ENCODE data around the gene SLCO3A1.

The SLCO3A1 gene

GRCh38 chr15:91872356-91873137 is 19.0 kb downstream of the SLCO3A1 start:
- Histone ChIP-seq H3K36me3 (ENCODE audit: insufficient read depth, low read length) (no peaks in the 10 kb centered on the region), H3K4me2 (ENCODE audit: low read length) (no peak overlapping the region), H3K4me1 (ENCODE audit: control insufficient read depth, insufficient read depth, low read length) (peaks cover 5% of the 10 kb centered on the region), H3K9ac (ENCODE audit: low read depth, low read length) (no peak overlapping the region), H3K4me3 (ENCODE audit: low read length) (no peak overlapping the region), H3K27me3 (ENCODE audit: control insufficient read depth, insufficient read depth, low read length) (no peaks in the 10 kb centered on the region), H3K9me3 (replicated peaks; ENCODE audit: low read length) (no peaks in the 10 kb centered on the region)

GRCh38 chr15:91873138-91873536 is 19.6 kb downstream of the SLCO3A1 start:
- no peaks in the 10 kb centered on the region for H3K36me3 ChIP-seq (ENCODE audit: insufficient read depth, low read length)
- H3K4me3 ChIP-seq (ENCODE audit: low read length) = no peak overlapping the region
- no peak overlapping the region for H3K9ac ChIP-seq (ENCODE audit: low read depth, low read length)
- peaks cover under 1% of the 10 kb centered on the region for H3K4me1 ChIP-seq (ENCODE audit: control insufficient read depth, insufficient read depth, low read length)
- no peaks in the 10 kb centered on the region for H3K9me3 ChIP-seq (replicated peaks; ENCODE audit: low read length)
- no peak overlapping the region for H3K4me2 ChIP-seq (ENCODE audit: low read length)
- no peaks in the 10 kb centered on the region for H3K27me3 ChIP-seq (ENCODE audit: control insufficient read depth, insufficient read depth, low read length)

GRCh38 chr15:91874171-91874570 is 20.7 kb downstream of the SLCO3A1 start:
- H3K4me1 ChIP-seq (ENCODE audit: control insufficient read depth, insufficient read depth, low read length) = no peaks in the 10 kb centered on the region
- H3K9ac ChIP-seq (ENCODE audit: low read depth, low read length) = no peak overlapping the region
- H3K4me2 ChIP-seq (ENCODE audit: low read length) = no peak overlapping the region
- H3K9me3 ChIP-seq (replicated peaks; ENCODE audit: low read length) = no peaks in the 10 kb centered on the region
- no peaks in the 10 kb centered on the region for H3K36me3 ChIP-seq (ENCODE audit: insufficient read depth, low read length)
- H3K27me3 ChIP-seq (ENCODE audit: control insufficient read depth, insufficient read depth, low read length) = no peaks in the 10 kb centered on the region
- H3K4me3 ChIP-seq (ENCODE audit: low read length) = no peak overlapping the region

GRCh38 chr15:91874992-91875660 is 21.6 kb downstream of the SLCO3A1 start:
- H3K4me2 ChIP-seq (ENCODE audit: low read length) = no peak overlapping the region
- H3K36me3 ChIP-seq (ENCODE audit: insufficient read depth, low read length) = no peaks in the 10 kb centered on the region
- no peaks in the 10 kb centered on the region for H3K4me1 ChIP-seq (ENCODE audit: control insufficient read depth, insufficient read depth, low read length)

GRCh38 chr15:91876187-91876586 is 22.7 kb downstream of the SLCO3A1 start:
- Histone ChIP-seq H3K9ac (ENCODE audit: low read depth, low read length) (no peak overlapping the region), H3K4me1 (ENCODE audit: control insufficient read depth, insufficient read depth, low read length) (no peaks in the 10 kb centered on the region), H3K4me3 (ENCODE audit: low read length) (no peak overlapping the region), H3K36me3 (ENCODE audit: insufficient read depth, low read length) (no peaks in the 10 kb centered on the region), H3K27me3 (ENCODE audit: control insufficient read depth, insufficient read depth, low read length) (no peaks in the 10 kb centered on the region), H3K9me3 (replicated peaks; ENCODE audit: low read length) (no peaks in the 10 kb centered on the region), H3K4me2 (ENCODE audit: low read length) (no peak overlapping the region)

More at GRCh38 chr15:91874992-91875660, 21.6 kb downstream of the SLCO3A1 start:
- H3K9me3 ChIP-seq (replicated peaks; ENCODE audit: low read length) = no peaks in the 10 kb centered on the region
- H3K4me3 ChIP-seq (ENCODE audit: low read length) = no peak overlapping the region
- H3K9ac ChIP-seq (ENCODE audit: low read depth, low read length) = no peak overlapping the region
- no peaks in the 10 kb centered on the region for H3K27me3 ChIP-seq (ENCODE audit: control insufficient read depth, insufficient read depth, low read length)

- H3K4me1 ChIP-seq (ENCODE audit: control insufficient read depth, insufficient read depth, low read length) = no peaks in the 10 kb centered on the region
- no peak overlapping the region for H3K9ac ChIP-seq (ENCODE audit: low read depth, low read length)
- H3K4me3 ChIP-seq (ENCODE audit: low read length) = no peak overlapping the region
- no peaks in the 10 kb centered on the region for H3K27me3 ChIP-seq (ENCODE audit: control insufficient read depth, insufficient read depth, low read length)
- H3K36me3 ChIP-seq (ENCODE audit: insufficient read depth, low read length) = no peaks in the 10 kb centered on the region
- H3K4me2 ChIP-seq (ENCODE audit: low read length) = no peak overlapping the region
- no peaks in the 10 kb centered on the region for H3K9me3 ChIP-seq (replicated peaks; ENCODE audit: low read length)
These were observed 24.9 kb downstream of the SLCO3A1 start for GRCh38 chr15:91878319-91878870.

- H3K4me2 ChIP-seq (ENCODE audit: low read length) = no peak overlapping the region
- no peaks in the 10 kb centered on the region for H3K4me1 ChIP-seq (ENCODE audit: control insufficient read depth, insufficient read depth, low read length)
- H3K36me3 ChIP-seq (ENCODE audit: insufficient read depth, low read length) = no peaks in the 10 kb centered on the region
- no peak overlapping the region for H3K4me3 ChIP-seq (ENCODE audit: low read length)
- H3K9me3 ChIP-seq (replicated peaks; ENCODE audit: low read length) = no peaks in the 10 kb centered on the region
- H3K27me3 ChIP-seq (ENCODE audit: control insufficient read depth, insufficient read depth, low read length) = no peaks in the 10 kb centered on the region
- H3K9ac ChIP-seq (ENCODE audit: low read depth, low read length) = no peak overlapping the region
These were observed 25.6 kb downstream of the SLCO3A1 start for GRCh38 chr15:91879158-91879557.

- Histone ChIP-seq H3K4me2 (ENCODE audit: low read length) (no peak overlapping the region), H3K36me3 (ENCODE audit: insufficient read depth, low read length) (no peaks in the 10 kb centered on the region), H3K9ac (ENCODE audit: low read depth, low read length) (no peak overlapping the region), H3K4me1 (ENCODE audit: control insufficient read depth, insufficient read depth, low read length) (no peaks in the 10 kb centered on the region), H3K4me3 (ENCODE audit: low read length) (no peak overlapping the region), H3K27me3 (ENCODE audit: control insufficient read depth, insufficient read depth, low read length) (no peaks in the 10 kb centered on the region), H3K9me3 (replicated peaks; ENCODE audit: low read length) (no peaks in the 10 kb centered on the region)
These were observed 26.9 kb downstream of the SLCO3A1 start for GRCh38 chr15:91880373-91880772.

GRCh38 chr15:91881569-91882297 is 28.2 kb downstream of the SLCO3A1 start:
- no peaks in the 10 kb centered on the region for H3K9me3 ChIP-seq (replicated peaks; ENCODE audit: low read length)
- H3K27me3 ChIP-seq (ENCODE audit: control insufficient read depth, insufficient read depth, low read length) = no peaks in the 10 kb centered on the region
- H3K36me3 ChIP-seq (ENCODE audit: insufficient read depth, low read length) = no peaks in the 10 kb centered on the region
- H3K4me1 ChIP-seq (ENCODE audit: control insufficient read depth, insufficient read depth, low read length) = no peaks in the 10 kb centered on the region
- H3K4me2 ChIP-seq (ENCODE audit: low read length) = no peak overlapping the region
- no peak overlapping the region for H3K9ac ChIP-seq (ENCODE audit: low read depth, low read length)
- no peak overlapping the region for H3K4me3 ChIP-seq (ENCODE audit: low read length)

GRCh38 chr15:91882858-91883586 is 29.5 kb downstream of the SLCO3A1 start:
- Histone ChIP-seq H3K27me3 (ENCODE audit: control insufficient read depth, insufficient read depth, low read length) (no peaks in the 10 kb centered on the region), H3K9ac (ENCODE audit: low read depth, low read length) (no peak overlapping the region), H3K9me3 (replicated peaks; ENCODE audit: low read length) (no peaks in the 10 kb centered on the region), H3K4me3 (ENCODE audit: low read length) (no peak overlapping the region), H3K4me2 (ENCODE audit: low read length) (no peak overlapping the region), H3K4me1 (ENCODE audit: control insufficient read depth, insufficient read depth, low read length) (no peaks in the 10 kb centered on the region), H3K36me3 (ENCODE audit: insufficient read depth, low read length) (no peaks in the 10 kb centered on the region)

- H3K27me3 ChIP-seq (ENCODE audit: control insufficient read depth, insufficient read depth, low read length) = no peaks in the 10 kb centered on the region
- no peaks in the 10 kb centered on the region for H3K4me1 ChIP-seq (ENCODE audit: control insufficient read depth, insufficient read depth, low read length)
- no peaks in the 10 kb centered on the region for H3K36me3 ChIP-seq (ENCODE audit: insufficient read depth, low read length)
- H3K9ac ChIP-seq (ENCODE audit: low read depth, low read length) = no peak overlapping the region
- H3K4me3 ChIP-seq (ENCODE audit: low read length) = no peak overlapping the region
- no peaks in the 10 kb centered on the region for H3K9me3 ChIP-seq (replicated peaks; ENCODE audit: low read length)
- no peak overlapping the region for H3K4me2 ChIP-seq (ENCODE audit: low read length)
These were observed 31.1 kb downstream of the SLCO3A1 start for GRCh38 chr15:91884606-91885005.
